ENCODE data around the gene TRMT10A. TPM values are rescaled to one million over a fixed set of nuclear protein-coding genes. Genes with fewer than 3 reads are reported as not detected.

Gene TRMT10A
- polyA plus RNA-seq, 2 of the 4 experiments (the other 2 are of a cell fraction): 6.8 to 10.6 TPM

DNA sequence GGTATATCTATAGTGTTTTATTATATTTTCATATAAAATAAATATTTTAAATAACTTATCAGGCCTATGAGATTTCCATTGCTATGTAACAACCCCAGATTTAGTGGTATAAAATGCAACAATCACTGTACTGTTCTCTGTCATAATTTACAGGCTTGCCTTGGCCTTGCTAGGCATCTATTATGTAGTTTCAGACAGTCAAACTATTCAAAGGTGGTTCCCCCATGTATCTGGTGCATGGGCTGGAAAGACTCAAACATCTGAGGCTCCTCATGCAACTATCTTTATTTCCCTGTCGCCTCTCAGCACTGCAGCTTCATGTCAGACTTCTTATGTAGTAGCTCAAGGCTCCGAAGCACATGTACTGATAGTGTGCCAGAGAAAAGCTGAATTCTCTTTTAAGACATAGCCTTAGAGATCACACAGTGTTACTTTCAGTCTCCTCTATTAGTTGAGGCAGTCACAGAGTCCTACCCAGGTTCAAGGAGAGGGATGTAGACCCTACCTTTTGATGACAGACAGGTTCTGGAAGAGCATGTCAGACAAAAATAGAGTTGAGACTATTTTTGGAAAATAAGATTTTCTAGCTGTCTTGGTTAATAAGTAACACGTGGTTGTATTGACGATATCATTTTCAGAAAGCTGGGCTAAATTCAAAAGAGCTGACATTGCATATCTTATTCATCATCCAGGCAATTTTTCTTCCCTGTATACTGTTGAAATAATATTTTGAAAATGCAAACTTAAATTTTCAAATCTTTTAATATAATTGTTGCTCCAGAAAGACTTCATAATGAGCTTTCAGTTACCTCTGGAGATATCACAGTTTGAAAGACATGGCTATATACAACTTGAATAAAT is 30.2 kb upstream of the TRMT10A start:
- Histone ChIP-seq H3K9me3 (no peaks in the 10 kb centered on the region), H3K4me3 (no peak overlapping the region), H3K4me1 (no peaks in the 10 kb centered on the region), H3K4me2 (no peak overlapping the region), H3K27ac (no peak overlapping the region)
- ChIA-PET CTCF (no interaction called here), POLR2A (no interaction called here)
- TF ChIP-seq MAFK (IDR thresholded peaks at IDR 0.05; ENCODE audit: partially characterized antibody) (peak; percentile 80), TP53 (CRISPR knock-in tag; IDR thresholded peaks at IDR 0.05) (no peak), POLR2A (IDR thresholded peaks at IDR 0.05; ENCODE audit: low read length) (no peak), BCL3 (IDR thresholded peaks at IDR 0.05) (no peak)
- 62% methylated on average over 4 of the region's 4 CpGs for WGBS (ENCODE audit: missing lambda C conversion rate)
- DNase-seq (ENCODE audit: low read depth in 1 of 2, low spot score in 1 of 2): no peak
- no peak for ATAC-seq
- FAIRE-seq: no peak

DNA sequence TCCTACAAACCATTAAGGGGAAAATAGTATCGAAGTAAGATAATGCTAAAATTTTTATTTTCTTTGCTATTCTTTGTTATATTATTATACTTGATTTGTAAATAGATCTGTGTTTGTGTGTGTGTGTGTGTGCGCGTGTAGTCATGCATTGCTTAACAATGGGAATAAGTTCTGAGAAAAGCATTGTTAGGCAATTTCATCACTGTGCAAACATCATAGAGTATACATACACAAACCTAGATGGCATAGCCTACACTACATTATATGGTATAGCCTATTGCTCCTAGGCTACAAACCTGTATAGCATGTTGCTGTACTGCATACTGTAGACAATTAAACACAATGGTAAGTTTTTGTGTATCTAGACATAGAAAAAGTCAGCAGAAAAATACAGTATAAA is 27.9 kb upstream of the TRMT10A start:
- POLR2A ChIA-PET: no interaction called here
- TF ChIP-seq RFX5 (IDR thresholded peaks at IDR 0.05) (no peak), BCL3 (IDR thresholded peaks at IDR 0.05) (no peak), REST (IDR thresholded peaks at IDR 0.05) (no peak), POLR2AphosphoS2 (conservative IDR thresholded peaks at IDR 0.05; ENCODE audit: low read length) (no peak), RCOR1 (IDR thresholded peaks at IDR 0.05; ENCODE audit: low read depth, low read length) (no peak), HOXB13 (CRISPR knock-in tag; IDR thresholded peaks at IDR 0.05; ENCODE audit: low read depth) (no peak), CHD2 (IDR thresholded peaks at IDR 0.05; ENCODE audit: low read length, partially characterized antibody) (no peak), SREBF2 (IDR thresholded peaks at IDR 0.05) (no peak), FOSB (CRISPR knock-in tag; IDR thresholded peaks at IDR 0.05) (no peak), MYC (IDR thresholded peaks at IDR 0.05; ENCODE audit: borderline replicate concordance, low read length) (no peak), MAFK (IDR thresholded peaks at IDR 0.05; ENCODE audit: partially characterized antibody) (no peak), JUN (IDR thresholded peaks at IDR 0.05) (no peak), NR3C1 (IDR thresholded peaks at IDR 0.05) (no peak), CEBPB (IDR thresholded peaks at IDR 0.05) (no peak), ZFP36 (IDR thresholded peaks at IDR 0.05; ENCODE audit: borderline replicate concordance, partially characterized antibody) (no peak), NFE2L2 (conservative IDR thresholded peaks at IDR 0.05; ENCODE audit: low read length) (no peak), RARB (CRISPR knock-in tag; IDR thresholded peaks at IDR 0.05) (no peak)
- TF ChIP-seq, protein P1, sequence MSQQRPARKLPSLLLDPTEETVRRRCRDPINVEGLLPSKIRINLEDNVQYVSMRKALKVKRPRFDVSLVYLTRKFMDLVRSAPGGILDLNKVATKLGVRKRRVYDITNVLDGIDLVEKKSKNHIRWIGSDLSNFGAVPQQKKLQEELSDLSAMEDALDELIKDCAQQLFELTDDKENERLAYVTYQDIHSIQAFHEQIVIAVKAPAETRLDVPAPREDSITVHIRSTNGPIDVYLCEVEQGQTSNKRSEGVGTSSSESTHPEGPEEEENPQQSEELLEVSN (IDR thresholded peaks at IDR 0.05; ENCODE audit: borderline replicate concordance, low read depth): no peak
- TF ChIP-seq, protein P2, sequence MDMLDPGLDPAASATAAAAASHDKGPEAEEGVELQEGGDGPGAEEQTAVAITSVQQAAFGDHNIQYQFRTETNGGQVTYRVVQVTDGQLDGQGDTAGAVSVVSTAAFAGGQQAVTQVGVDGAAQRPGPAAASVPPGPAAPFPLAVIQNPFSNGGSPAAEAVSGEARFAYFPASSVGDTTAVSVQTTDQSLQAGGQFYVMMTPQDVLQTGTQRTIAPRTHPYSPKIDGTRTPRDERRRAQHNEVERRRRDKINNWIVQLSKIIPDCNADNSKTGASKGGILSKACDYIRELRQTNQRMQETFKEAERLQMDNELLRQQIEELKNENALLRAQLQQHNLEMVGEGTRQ (IDR thresholded peaks at IDR 0.05): no peak
- no peak for ATAC-seq

More for the DNA sequence above, 27.9 kb upstream of the TRMT10A start:
- Histone ChIP-seq H3K9me3 (no peaks in the 10 kb centered on the region), H3K27ac (no peak overlapping the region), H3K4me1 (no peaks in the 10 kb centered on the region), H3K4me3 (no peak overlapping the region), H3K4me2 (no peak overlapping the region)
- CTCF ChIA-PET: interaction anchor here (0.6 kb wide), 1 partner anchor 25 kb away, joined by 3 read pairs; no protein-coding TSS in a partner anchor
- DNase-seq (ENCODE audit: low read depth in 1 of 2, low spot score in 1 of 2) (no peak), FAIRE-seq (no peak)
- 56% methylated on average over 3 of the region's 3 CpGs for WGBS (ENCODE audit: missing lambda C conversion rate)
